HL-60/S4 (cell line): Measurements from ENCODE around the gene KRTAP1-4.
"Not testable (repeated sequence)": the region's sequence is repeated elsewhere in the genome, so short reads cannot be mapped to it uniquely, and the experiment has no call there.

Experiments used
- in situ Hi-C: fragments of 300-500 bp; cut with MboI; formaldehyde crosslinking; loops from 2 replicates; pipeline ENCODE4 v1.14.3; 2022; ENCODE audit warnings: low sequenced_read_pairs

KRTAP1-4 gene

DNA sequence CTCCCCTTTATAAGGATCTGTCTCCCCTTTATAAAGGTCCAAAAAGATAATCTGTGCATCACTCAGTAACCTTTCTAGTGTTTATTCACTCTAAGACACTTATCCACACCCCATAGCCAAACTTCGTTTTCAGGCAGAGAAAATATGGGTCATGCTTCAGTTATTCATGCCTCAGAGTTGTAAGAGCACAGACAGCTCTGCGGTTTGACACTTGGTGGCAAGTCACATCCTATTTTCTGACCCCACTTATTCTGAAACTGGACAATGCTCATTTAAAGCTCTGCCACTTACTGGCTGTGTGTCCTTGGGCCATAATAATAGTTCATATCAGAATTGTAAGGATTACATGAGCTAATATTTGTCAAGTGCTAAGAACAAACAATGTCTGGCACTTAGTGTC is 19.1 kb upstream of the KRTAP1-4 start:
- in situ Hi-C loops, result no loop called here

- in situ Hi-C loops, result no loop called here
These were observed 18.4 kb upstream of the KRTAP1-4 start for GRCh38 chr17:41048441-41048840.

GRCh38 chr17:41046735-41047465 is 16.9 kb upstream of the KRTAP1-4 start, which contains the start of gene KRTAP2-1:
Gene KRTAP2-1 (minus strand): TSS chr17:41047316. CDS start chr17:41047267, 49 bp downstream.
- in situ Hi-C loops, result not testable (repeated sequence)

DNA sequence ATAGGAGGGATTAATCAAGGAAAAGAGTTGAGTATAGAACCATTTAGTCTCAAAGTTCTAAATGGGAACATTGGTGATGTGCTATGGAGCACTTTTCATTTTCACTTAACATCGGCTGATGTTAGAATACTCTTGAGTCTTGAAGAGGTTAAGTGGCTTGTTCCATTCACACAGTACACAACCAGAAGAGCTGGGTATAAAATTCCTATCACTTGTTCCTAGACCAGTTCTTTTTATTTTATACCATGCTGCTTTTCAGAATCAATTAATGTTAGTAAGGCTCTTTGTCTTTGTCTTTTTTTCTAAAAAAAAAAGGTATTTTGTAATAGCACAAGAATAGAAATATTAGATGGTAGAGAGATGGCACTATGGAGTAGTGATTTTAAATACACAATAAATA is 13.0 kb upstream of the KRTAP1-4 start:
- in situ Hi-C loops, result no loop called here

DNA sequence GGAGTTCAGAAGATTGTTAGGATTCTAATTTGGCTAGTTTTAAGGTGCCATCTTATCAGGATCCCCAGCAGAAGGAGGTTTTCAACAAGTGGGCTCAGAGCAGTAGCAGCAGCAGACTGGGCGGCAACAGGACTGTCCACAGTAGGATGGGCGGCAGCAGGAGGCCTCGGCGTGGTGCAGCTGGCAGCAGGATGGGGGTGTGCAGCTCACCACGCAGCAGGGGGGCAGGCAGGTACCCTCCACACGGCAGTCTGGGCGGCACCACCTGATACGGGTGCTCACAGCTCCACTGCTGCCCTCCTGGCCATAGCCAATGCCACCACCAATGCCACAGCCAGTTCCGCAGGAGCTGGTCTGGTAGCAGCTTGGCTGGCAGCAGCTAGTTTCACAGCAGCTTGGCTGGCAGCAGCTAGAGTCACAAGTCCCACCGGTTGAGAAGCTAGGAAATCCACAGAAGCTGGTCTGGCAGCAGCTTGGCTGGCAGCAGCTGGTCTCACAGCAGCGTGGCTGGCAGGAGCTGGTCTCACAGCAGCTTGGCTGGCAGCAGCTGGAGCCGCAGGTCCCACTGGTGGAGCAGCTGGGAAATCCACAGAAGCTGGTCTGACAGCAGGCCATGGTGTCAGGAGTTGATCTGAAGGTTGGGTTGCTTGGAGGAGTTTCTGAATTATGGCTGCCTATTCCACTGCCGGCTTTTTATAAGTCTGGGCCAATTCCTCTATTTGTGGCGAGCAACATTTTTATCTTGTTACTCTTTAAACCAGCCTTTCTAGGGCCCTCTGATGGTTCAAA is 11.0 kb upstream of the KRTAP1-4 start, which contains the start of gene KRTAP1-1:
Gene KRTAP1-1, minus strand, starts transcription at position 668 of the 789 bp plus-strand sequence. Its CDS starts 53 bp downstream, at position 615.
- in situ Hi-C loops, result not testable (repeated sequence)

- in situ Hi-C loops, result no loop called here
These were observed 7.9 kb upstream of the KRTAP1-4 start for GRCh38 chr17:41037853-41038350.

DNA sequence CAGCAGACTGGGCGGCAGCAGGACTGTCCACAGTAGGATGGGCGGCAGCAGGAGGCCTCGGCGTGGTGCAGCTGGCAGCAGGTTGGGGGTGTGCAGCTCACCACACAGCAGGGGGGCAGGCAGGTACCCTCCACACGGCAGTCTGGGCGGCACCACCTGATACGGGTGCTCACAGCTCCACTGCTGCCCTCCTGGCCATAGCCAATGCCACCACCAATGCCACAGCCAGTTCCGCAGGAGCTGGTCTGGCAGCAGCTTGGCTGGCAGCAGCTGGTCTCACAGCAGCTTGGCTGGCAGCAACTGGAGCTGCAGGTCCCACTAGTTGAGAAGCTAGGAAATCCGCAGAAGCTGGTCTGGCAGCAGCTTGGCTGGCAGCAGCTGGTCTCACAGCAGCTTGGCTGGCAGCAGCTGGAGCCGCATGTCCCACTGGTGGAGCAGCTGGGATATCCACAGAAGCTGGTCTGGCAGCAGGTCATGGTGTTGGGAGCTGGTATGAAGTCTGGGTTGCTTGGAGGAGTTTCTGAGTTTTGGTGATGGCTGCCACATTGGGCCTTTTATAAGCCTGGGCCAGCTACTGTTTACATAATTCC is 4.4 kb upstream of the KRTAP1-4 start, which contains the start of gene KRTAP1-3:
Gene KRTAP1-3, minus strand, starts transcription at position 529 of the 590 bp plus-strand sequence. Its CDS starts 53 bp downstream, at position 476.
- in situ Hi-C loops, result not testable (repeated sequence)

GRCh38 chr17:41026715-41027471 is 3.1 kb downstream of the KRTAP1-4 start, which contains the start of gene KRTAP1-5:
Gene KRTAP1-5 (minus strand): TSS chr17:41027208. CDS start chr17:41027155, 53 bp downstream.
- in situ Hi-C loops, result no loop called here

GRCh38 chr17:41024697-41025096 is 5.3 kb downstream of the KRTAP1-4 start:
- in situ Hi-C loops, result no loop called here

DNA sequence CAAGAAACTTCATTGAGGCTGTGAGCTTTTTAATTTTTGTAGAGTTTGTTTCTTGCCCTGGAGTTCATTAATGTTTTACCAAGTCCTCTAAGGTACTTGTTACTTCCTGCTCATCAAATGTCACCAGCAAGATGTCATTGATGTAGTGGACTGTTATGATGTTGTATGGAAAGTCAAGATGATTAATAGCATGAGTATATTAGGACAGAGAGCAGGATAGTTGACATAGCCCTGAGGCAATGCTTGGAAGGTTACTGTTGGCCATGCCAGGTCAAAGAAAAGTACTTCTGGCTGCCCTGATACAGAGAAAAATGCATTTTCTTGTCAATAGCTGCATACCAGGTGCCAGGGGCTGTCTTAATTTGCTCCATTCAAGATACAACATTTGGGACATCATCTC is 9.7 kb downstream of the KRTAP1-4 start:
- in situ Hi-C loops, result no loop called here

DNA sequence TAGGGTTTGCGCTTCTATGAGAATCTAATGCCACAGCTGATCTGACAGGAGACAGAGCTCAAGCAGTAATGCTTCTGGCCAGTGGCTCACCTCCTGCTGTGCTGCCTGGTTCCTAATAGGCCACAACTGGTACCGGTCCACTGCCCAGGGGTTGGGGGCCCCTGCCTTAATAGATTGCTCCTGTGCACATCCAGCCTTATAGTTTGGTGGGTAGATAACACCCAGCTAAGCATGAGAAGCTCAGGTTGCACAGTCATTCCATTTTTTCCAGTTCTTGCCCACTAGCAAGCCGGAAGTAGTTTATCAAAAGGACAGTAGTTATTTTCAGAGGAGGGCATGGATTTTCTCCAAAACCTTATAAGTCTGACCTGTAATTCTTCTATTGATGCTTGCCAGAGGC is 10.6 kb downstream of the KRTAP1-4 start:
- in situ Hi-C loops, result no loop called here

DNA sequence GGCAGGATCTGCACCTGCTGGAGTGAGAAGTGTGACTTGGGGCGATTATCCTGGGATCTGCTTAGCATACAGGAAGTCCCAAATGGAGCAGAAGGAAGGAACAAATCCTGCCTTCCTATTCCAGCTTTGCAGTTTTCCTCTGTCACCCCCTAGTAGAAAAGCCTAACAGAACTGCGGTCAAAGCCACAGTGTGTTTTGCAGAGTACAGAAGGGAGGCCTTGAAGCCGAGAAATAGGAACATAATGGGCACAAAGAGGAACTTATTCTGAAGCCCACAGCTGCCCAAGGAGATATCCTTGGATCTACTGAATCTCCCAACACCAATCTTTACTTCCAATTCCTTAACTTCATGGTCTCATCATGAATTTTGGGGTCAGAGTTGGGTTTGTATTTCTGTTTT is 11.5 kb downstream of the KRTAP1-4 start:
- in situ Hi-C loops, result no loop called here

DNA sequence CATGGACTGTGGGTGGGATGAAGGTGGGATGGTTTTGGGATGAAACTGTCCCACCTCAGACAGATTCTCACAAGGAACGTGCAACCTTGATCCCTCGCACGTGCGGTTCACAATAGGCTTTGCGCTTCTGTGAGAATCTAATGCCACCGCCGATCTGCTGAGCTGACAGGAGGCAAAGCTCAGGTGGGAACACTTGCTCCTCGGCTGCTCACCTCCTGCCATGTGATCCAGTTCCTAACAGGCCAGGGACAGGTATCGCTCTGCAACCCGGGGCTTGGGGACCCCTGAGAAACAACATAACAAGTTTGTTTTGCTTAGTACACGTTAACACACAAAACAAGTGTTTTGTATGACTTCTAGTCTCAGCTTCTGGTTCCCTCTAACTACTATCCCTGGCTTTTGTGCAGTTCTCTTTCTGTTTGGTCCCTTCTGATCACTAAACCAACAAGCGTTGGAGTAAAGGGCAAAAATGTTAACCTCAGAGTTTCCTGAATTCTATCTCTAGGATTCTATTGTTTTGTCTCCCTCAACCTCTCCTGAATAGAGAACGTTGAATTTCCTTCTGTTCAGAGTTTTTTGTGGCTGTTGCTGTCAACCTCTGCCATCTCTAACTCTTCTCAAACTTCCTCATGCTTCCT is 13.3 kb downstream of the KRTAP1-4 start:
- in situ Hi-C loops, result no loop called here

DNA sequence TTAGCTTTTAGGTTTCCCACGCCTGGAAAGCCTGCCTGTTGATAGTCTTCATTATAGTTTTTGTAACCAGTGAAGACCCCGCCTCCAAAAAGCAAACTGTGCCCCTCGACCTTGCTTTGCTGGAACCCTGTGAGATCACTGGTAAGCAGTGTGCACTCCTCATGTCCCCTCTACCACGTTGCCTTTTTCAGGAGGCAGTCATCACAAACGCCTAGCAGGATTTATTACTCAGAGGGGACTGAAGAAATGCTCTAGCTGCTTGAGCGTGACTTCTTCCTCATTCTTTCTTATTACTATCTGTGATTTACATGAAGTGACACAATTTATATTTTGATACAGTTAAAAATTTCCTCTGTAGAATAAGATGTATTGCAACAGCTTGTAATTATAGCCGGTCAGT is 14.5 kb downstream of the KRTAP1-4 start:
- in situ Hi-C loops, result no loop called here

GRCh38 chr17:41013606-41014005 is 16.4 kb downstream of the KRTAP1-4 start:
- in situ Hi-C loops, result no loop called here

DNA sequence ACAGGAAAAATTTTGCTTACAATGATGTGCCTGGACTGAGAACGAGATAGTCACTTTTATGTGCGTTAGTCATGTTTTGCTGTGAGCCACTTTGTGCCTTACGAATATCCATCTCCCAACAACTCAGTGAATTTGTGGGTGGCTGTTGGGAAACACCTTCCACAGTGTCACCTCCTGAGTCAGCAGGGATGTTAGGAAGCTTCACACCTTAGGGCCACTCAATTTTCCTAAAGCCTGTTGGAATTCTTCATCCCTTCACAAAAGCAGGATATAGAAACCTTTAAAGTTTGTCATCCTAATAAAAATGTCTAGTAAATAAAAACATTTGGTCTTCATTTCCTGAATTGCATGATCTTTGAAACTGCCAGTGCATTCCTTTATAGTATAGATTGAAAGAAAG is 16.8 kb downstream of the KRTAP1-4 start:
- in situ Hi-C loops, result no loop called here

DNA sequence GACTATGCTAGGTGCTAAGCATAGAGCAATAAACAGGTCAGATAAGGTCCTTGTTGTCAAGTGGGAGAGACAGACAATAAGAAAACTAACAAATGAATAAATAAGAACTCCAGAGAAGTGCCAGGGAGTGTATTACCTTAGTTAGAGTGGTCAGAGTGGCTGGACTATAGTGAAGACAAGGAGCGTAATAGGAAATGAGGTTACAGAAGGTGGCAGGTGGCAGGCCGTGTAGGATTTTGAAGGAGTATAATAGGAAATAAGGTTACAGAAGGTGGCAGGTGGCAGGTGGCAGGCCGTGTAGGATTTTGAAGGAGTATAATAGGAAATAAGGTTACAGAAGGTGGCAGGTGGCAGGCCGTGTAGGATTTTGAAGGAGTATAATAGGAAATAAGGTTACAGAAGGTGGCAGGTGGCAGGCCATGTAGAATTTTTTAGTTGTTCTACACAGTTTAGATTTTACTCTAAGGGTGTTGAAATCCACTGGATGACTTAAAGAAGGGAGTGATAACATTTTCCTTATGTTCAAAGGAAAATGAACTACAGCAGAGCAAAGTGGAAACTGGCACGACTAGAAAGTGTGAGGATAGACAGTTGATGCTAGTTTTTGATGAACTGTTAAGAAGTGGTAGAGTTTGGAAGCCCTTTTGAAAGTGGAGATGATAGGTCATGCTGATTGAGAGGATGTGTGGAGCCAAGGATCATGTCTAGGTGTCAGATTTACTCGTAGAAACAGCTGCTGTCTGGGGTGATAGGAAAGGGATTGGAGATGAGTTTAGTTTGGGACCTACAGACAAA is 17.5 kb downstream of the KRTAP1-4 start:
- in situ Hi-C loops, result no loop called here

GRCh38 chr17:41010441-41010840 is 19.6 kb downstream of the KRTAP1-4 start:
- in situ Hi-C loops, result no loop called here

DNA sequence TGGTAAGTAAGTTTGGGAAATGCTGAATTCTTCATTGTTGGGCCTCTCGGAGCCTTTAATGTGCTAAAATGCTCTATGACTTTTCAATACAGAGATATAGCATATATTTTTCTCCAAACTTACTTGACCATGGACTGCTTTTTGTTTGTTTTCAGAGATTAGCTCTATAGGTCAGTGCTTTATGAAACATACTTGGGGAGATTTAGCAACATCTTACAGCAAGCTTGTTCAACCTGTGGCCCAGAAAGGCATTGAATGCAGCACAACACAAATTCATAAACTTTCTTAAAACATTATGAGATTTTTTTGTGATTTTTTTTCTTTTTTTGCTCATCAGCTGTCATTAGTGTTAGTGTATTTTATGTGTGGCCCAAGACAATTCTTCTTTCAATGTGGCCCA is 20.1 kb downstream of the KRTAP1-4 start:
- in situ Hi-C loops, result no loop called here
